Loucy (cell line): Measurements from ENCODE around the gene MPHOSPH6.

ENCODE experiments used
- H2AFZ ChIP-seq: fragments of 200-600 bp; sonication (generic); 2 replicates; pipeline ENCODE4 v1.6.0; 2016; ENCODE audit warnings: antibody characterized with exemption, mild to moderate bottlenecking, low read length, moderate library complexity
- H3F3A ChIP-seq: fragments of 200-600 bp; 2 replicates; pipeline ENCODE4 v1.6.0; 2016; ENCODE audit warnings: antibody characterized with exemption, low read depth, mild to moderate bottlenecking
- H3K27me3 ChIP-seq: fragments of 200-600 bp; sonication (generic); 2 replicates; pipeline ENCODE4 v1.6.1; 2014; ENCODE audit warnings: low read length, mild to moderate bottlenecking; ENCODE audit not compliant: insufficient read depth, poor library complexity, severe bottlenecking
- H3K36me3 ChIP-seq: fragments of 200-600 bp; sonication (generic); 2 replicates; pipeline ENCODE4 v1.6.1; 2016; ENCODE audit warnings: low read length; ENCODE audit not compliant: insufficient read depth
- H3K4me1 ChIP-seq: fragments of 200-600 bp; sonication (generic); 2 replicates; pipeline ENCODE4 v1.5.1; 2014; ENCODE audit warnings: low read length, mild to moderate bottlenecking; ENCODE audit not compliant: insufficient read depth, poor library complexity, severe bottlenecking
- H3K4me2 ChIP-seq: fragments of 200-600 bp; sonication (generic); 2 replicates; pipeline ENCODE4 v1.6.0; 2014; ENCODE audit warnings: antibody characterized with exemption, low read length, low read depth, mild to moderate bottlenecking; ENCODE audit not compliant: poor library complexity, severe bottlenecking
- H3K4me3 ChIP-seq: fragments of 200-600 bp; sonication (generic); 2 replicates; pipeline ENCODE4 v1.5.1; 2014; ENCODE audit warnings: low read length, mild to moderate bottlenecking, mixed read lengths; ENCODE audit not compliant: poor library complexity, severe bottlenecking
- H3K79me2 ChIP-seq: fragments of 200-600 bp; sonication (generic); 2 replicates; pipeline ENCODE4 v1.6.1; 2014; ENCODE audit warnings: low read length; ENCODE audit not compliant: insufficient read depth
- H3K9ac ChIP-seq: fragments of 200-600 bp; sonication (generic); 2 replicates; pipeline ENCODE4 v1.6.0; 2014; ENCODE audit warnings: mild to moderate bottlenecking, low read depth, low read length, moderate library complexity; ENCODE audit not compliant: poor library complexity, severe bottlenecking
- H3K9me2 ChIP-seq: fragments of 200-600 bp; sonication (generic); replicated peaks from 2 replicates; pipeline ENCODE4 v1.6.1; 2016; ENCODE audit warnings: low read depth, low read length, mixed read lengths
- H3K9me3 ChIP-seq: fragments of 200-600 bp; sonication (generic); 2 replicates; pipeline ENCODE4 v1.6.1; 2014; ENCODE audit warnings: mild to moderate bottlenecking, antibody characterized with exemption, low read length, low read depth; ENCODE audit not compliant: insufficient read depth
- H4K20me1 ChIP-seq: fragments of 200-600 bp; sonication (generic); 2 replicates; pipeline ENCODE4 v1.6.0; 2014; ENCODE audit warnings: antibody characterized with exemption, low read length, mild to moderate bottlenecking; ENCODE audit not compliant: insufficient read depth, poor library complexity, severe bottlenecking
- EZH2phosphoT487 ChIP-seq: fragments of 200-600 bp; IDR thresholded peaks from 2 replicates; pipeline ENCODE4 v1.6.1; 2018; ENCODE audit warnings: antibody characterized with exemption, mild to moderate bottlenecking, moderate library complexity, borderline replicate concordance
- TF ChIP-seq, protein P1 (sequence below): fragments of 200-600 bp; sonication (generic); conservative IDR thresholded peaks from 2 replicates; pipeline ENCODE4 v1.5.1; 2014; ENCODE audit warnings: mild to moderate bottlenecking, antibody characterized with exemption, low read length

MPHOSPH6 gene

DNA sequence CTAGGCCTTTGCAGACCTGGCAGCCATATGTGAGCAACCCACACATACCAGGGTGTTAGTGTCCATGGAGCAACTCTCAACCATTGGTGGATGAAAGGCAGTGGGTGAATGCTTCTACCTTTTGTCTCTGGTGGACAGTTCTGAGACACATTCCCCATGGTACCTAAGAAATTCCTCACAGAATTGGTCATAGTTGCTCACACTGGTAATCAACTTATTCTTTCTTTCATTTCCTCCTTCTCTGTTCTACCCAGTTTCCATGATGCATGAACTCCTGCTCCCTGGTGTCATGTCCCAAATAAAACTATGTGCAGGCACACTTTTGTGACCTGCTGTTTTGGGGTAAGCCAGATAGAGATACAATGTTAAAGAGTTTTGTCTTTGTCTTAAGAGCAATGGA lies 33.2 kb upstream of the MPHOSPH6 start:
- H3K4me2 ChIP-seq = no peak overlapping the region

DNA sequence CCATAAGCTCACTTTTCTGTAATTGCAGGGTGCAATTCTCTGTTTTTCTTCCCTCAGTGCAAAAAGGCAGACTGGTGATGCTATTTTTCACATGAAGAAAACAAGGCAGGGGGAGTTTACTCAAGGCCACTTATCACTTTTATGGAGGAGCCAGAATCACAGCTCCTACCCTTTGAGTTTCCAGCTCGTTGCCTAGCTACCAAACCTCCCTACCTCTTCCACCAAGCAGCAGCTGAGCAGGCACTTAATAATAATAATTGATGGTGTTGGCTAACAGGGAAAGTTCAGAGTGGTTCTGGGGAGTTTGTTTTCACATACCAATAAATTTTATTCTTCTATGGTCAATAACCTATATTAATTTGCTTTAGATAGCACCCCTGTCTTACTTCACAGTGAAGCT lies 31.9 kb upstream of the MPHOSPH6 start:
- H3K36me3 ChIP-seq = no peaks in the 10 kb centered on the region
- TF ChIP-seq EZH2phosphoT487 = no peak
- TF ChIP-seq, protein P1, sequence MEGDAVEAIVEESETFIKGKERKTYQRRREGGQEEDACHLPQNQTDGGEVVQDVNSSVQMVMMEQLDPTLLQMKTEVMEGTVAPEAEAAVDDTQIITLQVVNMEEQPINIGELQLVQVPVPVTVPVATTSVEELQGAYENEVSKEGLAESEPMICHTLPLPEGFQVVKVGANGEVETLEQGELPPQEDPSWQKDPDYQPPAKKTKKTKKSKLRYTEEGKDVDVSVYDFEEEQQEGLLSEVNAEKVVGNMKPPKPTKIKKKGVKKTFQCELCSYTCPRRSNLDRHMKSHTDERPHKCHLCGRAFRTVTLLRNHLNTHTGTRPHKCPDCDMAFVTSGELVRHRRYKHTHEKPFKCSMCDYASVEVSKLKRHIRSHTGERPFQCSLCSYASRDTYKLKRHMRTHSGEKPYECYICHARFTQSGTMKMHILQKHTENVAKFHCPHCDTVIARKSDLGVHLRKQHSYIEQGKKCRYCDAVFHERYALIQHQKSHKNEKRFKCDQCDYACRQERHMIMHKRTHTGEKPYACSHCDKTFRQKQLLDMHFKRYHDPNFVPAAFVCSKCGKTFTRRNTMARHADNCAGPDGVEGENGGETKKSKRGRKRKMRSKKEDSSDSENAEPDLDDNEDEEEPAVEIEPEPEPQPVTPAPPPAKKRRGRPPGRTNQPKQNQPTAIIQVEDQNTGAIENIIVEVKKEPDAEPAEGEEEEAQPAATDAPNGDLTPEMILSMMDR = no peak
- no peaks in the 10 kb centered on the region for H3K9me2 ChIP-seq
- H3K27me3 ChIP-seq = no peaks in the 10 kb centered on the region
- no peaks in the 10 kb centered on the region for H4K20me1 ChIP-seq
- H3K9ac ChIP-seq = no peak overlapping the region
- no peak overlapping the region for H2AFZ ChIP-seq
- no peaks in the 10 kb centered on the region for H3F3A ChIP-seq
- H3K4me1 ChIP-seq = no peaks in the 10 kb centered on the region
- H3K4me3 ChIP-seq = no peak overlapping the region
- H3K79me2 ChIP-seq = no peaks in the 10 kb centered on the region
- H3K9me3 ChIP-seq = no peaks in the 10 kb centered on the region
- H3K4me2 ChIP-seq = no peak overlapping the region

More for the DNA sequence above, 33.2 kb upstream of the MPHOSPH6 start:
- H2AFZ ChIP-seq = no peak overlapping the region
- H3K4me1 ChIP-seq = no peaks in the 10 kb centered on the region
- H3K9me3 ChIP-seq = no peaks in the 10 kb centered on the region
- H3K27me3 ChIP-seq = no peaks in the 10 kb centered on the region
- H3K4me3 ChIP-seq = no peak overlapping the region
- H3K79me2 ChIP-seq = no peaks in the 10 kb centered on the region
- H3F3A ChIP-seq = no peaks in the 10 kb centered on the region
- no peaks in the 10 kb centered on the region for H4K20me1 ChIP-seq
- H3K36me3 ChIP-seq = no peaks in the 10 kb centered on the region
- H3K9ac ChIP-seq = no peak overlapping the region
- no peaks in the 10 kb centered on the region for H3K9me2 ChIP-seq
- TF ChIP-seq EZH2phosphoT487 = no peak
- TF ChIP-seq, protein P1 = no peak

DNA sequence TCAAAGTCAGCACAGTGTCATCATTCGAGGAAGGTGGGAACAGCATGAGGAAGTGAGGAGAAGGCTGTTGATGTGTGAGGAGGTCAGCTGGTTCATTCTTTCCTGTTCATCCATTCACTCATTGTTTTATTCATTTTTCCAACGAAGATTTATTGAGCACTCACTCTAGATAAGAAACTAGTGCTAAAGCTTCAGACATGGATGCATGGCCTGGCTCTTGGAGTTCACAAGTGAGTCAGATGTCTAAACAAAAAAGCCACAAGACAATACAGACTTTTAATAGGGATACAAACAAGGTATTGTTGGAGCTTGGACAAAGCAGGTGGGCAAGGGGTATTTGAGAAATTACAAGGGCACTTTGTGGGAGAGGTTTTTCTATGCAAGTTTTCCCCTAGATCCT lies 31.3 kb upstream of the MPHOSPH6 start:
- Histone ChIP-seq H3K27me3 (no peaks in the 10 kb centered on the region), H3K4me2 (no peak overlapping the region), H4K20me1 (no peaks in the 10 kb centered on the region), H2AFZ (no peak overlapping the region), H3K79me2 (no peaks in the 10 kb centered on the region), H3K4me3 (no peak overlapping the region), H3K9me2 (no peaks in the 10 kb centered on the region), H3K9ac (no peak overlapping the region), H3F3A (no peaks in the 10 kb centered on the region), H3K9me3 (no peaks in the 10 kb centered on the region), H3K36me3 (no peaks in the 10 kb centered on the region), H3K4me1 (no peaks in the 10 kb centered on the region)
- TF ChIP-seq EZH2phosphoT487 = no peak
- TF ChIP-seq, protein P1 = no peak
